ENCODE measurements around the gene TBCC.

GRCh38 chr6:42726485-42727086 lies 19.3 kb downstream of the TBCC start:
- peak; percentile 94 for TF ChIP-seq CTCF (IDR thresholded peaks at IDR 0.05)
- no peak for TF ChIP-seq ZFX (IDR thresholded peaks at IDR 0.05; ENCODE audit: borderline replicate concordance)

Data from 22Rv1 (cell line).